Right lobe of liver (tissue), 4 donors: Measurements from ENCODE around the gene AKAP10.

Experiments used
- CTCF ChIP-seq, 4 donors: fragments of 200-600 bp in 3 of 4; fragments of 450-650 bp in 1 of 4; IDR thresholded peaks; one replicate each; pipeline versions ENCODE4 v1.5.1 to v1.8.0; 2016 to 2022; ENCODE audit warnings: antibody characterized with exemption in 4 of 4, mild to moderate bottlenecking in 2 of 4
- POLR2A ChIP-seq: fragments of 450-650 bp; IDR thresholded peaks from one replicate; pipeline ENCODE4 v1.6.1; 2017; ENCODE audit warnings: antibody characterized with exemption, mild to moderate bottlenecking
- donor health status: DM: no; HTN: no; CAD: no.
- donor health status: DM: no; HTN: no; CAD: no.
- donor health status: DM: no; HTN: yes; CAD: no.

DNA sequence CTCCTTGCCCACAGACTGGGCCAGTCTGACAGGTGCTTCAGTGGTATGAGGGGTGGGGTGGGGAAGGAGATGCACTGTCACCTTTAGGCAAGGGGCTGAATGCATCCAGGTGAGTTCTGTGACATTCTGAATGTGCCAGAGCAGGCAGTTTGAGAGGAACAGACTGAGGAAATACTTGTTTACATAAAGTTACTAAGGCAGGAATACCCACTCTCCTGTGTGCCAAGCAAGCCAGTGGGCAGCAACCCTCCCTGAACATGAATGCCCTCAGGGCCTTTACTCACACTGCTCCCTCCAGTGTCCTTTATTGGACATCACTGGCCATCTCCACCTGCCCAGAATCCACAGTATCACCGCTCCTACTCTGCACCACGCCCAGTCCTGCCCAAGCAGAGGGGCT lies 76.8 kb downstream of the AKAP10 start:
- TF ChIP-seq CTCF (IDR thresholded peaks at IDR 0.05) (no peak), POLR2A (no peak)
